GM21717 (cell line): ENCODE measurements around the gene KRT80.

ENCODE experiments used
- ATAC-seq: cut with Tn5 transposase; IDR thresholded peaks from one replicate; pipeline ENCODE4 v1.9.1; 2021; ENCODE audit warnings: mild to moderate bottlenecking, moderate library complexity; ENCODE audit not compliant: unreplicated experiment

KRT80 gene

DNA sequence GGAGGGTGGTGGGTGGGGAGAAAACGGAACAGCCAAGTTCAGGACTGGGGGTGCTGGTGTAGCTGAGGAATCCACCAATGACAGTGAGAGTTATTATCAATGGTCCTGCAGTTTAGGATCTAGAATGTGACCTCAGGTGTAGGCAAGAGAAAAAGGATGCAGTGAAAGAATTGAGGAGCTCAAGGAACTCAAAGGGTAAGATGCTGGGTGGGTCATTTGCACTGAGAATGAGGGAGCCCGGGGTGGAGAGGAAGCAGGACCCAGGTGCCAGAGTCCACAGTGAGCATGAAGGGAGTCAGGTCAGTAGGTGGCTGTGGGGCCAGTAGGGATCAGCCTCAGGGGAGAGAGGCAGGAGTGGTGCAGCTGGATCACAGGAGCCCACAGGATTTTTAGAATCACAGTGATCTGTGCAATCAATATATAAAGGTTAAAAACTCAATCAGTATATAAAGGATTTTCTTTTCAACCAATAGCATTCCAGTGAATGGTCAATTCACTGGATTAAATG is 38.1 kb upstream of the KRT80 start:
- ATAC-seq: no peak

- ATAC-seq: no peak
These were observed 37.1 kb upstream of the KRT80 start for GRCh38 chr12:52228931-52229330.

DNA sequence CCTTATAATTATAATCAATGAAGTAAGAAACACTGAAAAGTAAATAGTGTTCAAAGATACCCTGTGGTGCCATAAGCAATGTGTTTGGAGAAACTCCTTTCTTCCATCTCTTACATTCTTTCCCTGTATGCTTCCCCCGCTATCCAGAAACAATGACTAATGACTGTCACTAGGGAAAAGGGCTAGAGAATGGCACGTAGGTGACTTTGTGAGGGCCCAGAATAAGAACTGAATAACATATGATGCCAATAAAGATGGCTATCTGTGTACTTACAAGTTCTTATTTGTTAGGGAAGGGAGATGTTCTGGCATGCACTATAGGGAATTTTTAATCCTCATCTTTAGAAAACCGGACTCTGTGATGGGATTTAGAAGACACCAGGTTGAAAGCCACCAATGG is 36.6 kb upstream of the KRT80 start:
- no peak for ATAC-seq

GRCh38 chr12:52227606-52228166 is 35.9 kb upstream of the KRT80 start:
- no peak for ATAC-seq

DNA sequence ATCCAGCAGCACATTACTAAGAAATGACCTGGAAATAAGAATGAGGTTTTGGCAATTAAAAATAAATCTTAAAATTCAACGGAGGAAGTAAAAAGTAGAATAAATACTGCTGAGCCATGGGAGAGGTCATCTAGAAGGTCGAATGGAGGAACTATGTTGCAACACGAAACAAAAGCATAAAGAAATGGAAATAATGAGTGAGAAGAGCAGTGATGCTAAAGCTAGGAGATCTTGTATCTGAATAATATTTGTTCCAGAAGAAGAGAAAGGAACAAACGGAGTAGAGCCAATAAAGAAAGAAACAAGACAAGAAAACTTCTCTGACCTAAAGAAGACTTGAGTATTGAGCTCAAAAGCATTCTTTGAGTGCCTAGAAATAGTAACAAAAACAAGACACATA is 34.6 kb upstream of the KRT80 start:
- no peak for ATAC-seq

DNA sequence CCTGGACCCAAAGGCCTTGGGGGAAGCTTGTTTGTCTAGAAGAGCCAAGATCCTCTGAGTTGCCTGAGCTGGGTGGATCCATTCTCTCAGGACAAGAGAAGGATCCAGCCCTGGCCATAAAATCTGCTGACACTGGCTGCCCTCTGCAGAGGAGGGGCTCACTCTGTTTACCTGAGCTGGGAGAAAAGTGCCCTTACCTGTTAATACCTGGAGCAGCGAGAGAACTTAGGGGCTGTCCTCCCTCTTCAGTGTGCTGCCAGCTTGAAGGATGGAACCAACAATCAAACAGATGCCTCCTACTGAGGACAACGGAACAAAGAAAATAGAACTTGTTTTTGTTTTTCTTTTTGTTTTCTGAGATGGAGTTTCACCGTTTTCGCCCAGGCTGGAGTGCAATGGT is 33.9 kb upstream of the KRT80 start:
- ATAC-seq: no peak

GRCh38 chr12:52224151-52224550 is 32.3 kb upstream of the KRT80 start:
- ATAC-seq: no peak

DNA sequence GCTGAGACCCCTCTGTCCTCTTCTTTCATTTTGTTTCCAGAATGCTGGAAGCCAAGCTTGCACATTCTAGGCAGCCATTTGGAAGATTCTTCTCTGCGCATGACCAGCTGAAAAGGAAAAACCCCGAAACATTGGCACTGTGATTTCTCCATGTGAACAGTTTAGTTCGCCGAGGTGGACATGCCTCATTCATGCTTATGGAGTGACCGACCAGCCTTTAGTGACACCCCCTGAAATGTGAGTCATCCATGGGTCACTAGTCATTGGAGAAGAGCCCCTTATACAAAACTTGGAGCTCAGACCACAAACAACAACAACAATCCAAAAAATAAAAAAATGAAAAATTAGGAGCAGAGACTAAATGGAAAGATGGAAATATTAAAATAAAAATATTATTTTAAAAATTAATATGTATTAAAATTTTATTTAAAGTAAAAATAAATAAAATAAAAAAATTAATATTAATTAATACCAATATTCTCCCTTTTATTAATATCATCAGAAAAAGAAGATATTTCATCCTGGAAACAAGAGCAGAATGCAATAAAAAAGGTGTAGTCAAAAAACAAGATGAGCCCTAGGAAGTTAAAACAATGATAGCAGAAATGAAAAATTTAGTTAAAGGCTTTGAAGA is 31.7 kb upstream of the KRT80 start:
- no peak for ATAC-seq

GRCh38 chr12:52222692-52223091 is 30.9 kb upstream of the KRT80 start:
- no peak for ATAC-seq

DNA sequence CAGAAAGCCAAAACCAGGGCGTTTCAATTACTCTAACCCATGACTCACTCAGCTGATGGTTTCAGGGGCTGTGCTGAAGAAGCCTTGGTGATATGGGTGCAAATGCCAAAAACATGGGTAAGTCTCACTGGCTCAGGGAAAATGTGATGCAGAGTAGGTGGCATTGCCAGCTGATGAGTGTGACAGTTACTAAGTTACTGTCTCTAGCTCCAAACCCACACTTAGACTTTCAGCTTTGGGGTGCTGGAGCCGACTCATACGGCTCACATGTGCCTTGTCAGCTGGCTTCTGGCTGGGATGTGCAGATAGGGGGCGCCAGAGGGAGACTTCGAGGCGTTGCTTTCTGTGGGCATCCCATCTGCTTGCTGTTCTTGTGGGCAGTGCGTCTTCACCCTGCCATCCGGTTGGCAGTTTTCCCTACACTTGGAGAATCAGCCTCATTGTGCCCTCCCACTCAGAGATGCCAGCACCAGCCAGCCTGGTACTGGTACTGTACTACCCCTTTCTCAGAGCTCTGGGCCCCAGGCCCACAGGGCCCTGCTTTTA is 30.2 kb upstream of the KRT80 start:
- no peak for ATAC-seq

DNA sequence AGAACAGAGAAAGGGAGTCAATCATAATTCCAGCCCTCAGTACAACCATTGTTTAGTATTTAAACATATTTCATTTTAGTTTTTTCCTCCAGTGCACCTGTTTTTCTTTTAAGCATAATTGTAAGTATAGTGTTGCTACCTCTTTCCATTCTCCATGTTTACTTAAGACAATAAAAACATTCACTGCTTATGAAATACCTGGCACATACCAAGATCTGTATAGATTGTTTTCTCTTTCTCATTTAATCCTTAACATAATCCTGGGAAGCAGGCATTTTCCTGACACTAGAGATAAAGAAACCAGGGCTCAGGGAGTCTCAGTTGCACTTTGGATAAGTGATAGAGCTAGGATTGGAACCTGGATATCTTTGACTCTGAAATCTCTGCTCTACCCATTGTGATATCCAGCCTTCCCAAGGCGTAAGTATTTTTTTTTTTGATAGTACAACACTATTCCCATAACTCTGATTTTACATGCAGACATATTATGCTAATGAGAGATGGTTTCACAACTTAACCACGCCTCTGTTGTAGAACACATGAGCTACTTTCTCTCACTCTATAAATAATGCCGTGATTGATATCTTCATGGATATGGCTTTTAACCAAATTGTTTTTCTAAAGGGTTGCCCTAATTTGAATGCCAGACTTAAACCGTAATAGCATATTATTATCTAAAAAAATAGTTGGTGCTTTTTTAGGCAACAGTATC is 29.4 kb upstream of the KRT80 start:
- no peak for ATAC-seq

- no peak for ATAC-seq
These were observed 28.7 kb upstream of the KRT80 start for GRCh38 chr12:52220477-52220876.

DNA sequence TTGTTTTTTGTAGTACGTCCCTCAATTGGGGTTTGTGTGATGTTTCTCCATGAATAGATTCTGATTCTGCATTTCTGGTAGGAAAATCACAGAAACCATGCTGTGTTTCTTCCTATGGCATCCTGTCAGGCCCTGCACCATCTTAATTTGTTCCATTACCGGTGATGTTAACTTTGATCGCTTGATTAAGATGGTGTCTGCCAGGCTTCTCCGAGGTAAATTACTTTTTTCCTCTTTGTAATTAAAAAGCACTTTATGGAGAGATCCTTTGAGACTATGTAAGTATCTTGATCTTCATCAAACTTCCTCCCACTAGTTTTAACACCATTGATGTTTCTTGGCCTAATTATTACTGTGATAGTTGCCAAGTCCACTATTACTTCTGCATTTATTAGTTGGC is 26.2 kb upstream of the KRT80 start:
- no peak for ATAC-seq

DNA sequence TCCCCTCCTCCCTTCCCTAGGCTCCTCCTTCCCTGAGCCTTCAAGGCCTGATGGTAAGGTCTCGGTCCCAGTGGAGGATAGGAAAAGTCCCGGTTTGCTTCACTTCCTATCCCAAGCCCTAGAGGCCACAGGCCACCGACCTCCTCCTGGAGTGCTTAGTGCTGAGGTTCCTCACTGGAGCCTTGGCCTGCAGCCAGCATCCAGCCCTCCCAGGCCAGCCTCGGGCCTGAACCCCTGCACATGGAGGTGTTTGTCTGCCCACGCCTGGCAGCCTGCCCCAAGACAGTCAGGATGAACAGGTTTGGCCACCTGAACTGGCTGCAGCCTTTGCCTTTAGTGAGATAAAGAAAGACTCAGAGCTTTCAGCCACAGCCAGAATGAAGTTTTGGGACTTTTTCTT is 25.4 kb upstream of the KRT80 start:
- ATAC-seq: no peak

DNA sequence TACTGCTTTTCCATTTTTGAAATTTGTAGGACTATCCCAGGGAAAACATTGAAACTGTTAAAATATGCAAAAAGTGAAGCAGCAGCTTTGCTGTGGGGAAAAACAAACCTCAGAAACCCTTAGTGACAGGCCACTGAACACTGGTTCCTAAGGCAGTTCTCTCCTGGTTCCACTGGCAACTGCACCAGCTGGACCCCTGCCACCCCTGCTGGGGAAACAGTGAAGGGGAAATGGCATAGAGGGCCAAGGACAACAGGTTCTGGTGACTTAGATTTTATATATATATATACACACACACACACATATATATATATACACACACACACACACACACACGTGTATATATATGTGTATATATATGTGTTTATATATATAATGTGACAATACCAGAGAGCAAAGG is 25.0 kb upstream of the KRT80 start:
- no peak for ATAC-seq

DNA sequence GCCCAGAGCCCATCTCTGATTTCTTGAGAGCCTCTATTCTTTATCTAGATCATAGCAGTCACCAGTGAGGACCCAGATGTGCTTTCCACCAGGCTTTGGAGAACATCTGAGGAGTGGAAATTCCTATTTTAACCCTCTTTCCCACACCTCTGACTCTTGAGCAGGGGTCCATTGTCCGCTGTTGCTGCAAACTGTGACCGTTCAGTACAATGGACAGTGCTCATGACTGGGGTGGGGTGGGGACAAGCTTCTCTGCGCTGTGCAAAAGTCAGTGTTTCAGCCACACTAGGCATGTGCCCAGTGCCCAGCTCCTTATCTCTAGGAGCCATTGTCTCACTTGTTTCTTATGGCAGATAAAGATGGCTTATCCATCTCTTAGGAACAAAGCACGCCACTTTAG is 24.3 kb upstream of the KRT80 start:
- no peak for ATAC-seq

GRCh38 chr12:52215587-52216031 is 23.8 kb upstream of the KRT80 start:
- ATAC-seq: no peak

GRCh38 chr12:52214421-52214802 is 22.6 kb upstream of the KRT80 start:
- ATAC-seq: no peak

DNA sequence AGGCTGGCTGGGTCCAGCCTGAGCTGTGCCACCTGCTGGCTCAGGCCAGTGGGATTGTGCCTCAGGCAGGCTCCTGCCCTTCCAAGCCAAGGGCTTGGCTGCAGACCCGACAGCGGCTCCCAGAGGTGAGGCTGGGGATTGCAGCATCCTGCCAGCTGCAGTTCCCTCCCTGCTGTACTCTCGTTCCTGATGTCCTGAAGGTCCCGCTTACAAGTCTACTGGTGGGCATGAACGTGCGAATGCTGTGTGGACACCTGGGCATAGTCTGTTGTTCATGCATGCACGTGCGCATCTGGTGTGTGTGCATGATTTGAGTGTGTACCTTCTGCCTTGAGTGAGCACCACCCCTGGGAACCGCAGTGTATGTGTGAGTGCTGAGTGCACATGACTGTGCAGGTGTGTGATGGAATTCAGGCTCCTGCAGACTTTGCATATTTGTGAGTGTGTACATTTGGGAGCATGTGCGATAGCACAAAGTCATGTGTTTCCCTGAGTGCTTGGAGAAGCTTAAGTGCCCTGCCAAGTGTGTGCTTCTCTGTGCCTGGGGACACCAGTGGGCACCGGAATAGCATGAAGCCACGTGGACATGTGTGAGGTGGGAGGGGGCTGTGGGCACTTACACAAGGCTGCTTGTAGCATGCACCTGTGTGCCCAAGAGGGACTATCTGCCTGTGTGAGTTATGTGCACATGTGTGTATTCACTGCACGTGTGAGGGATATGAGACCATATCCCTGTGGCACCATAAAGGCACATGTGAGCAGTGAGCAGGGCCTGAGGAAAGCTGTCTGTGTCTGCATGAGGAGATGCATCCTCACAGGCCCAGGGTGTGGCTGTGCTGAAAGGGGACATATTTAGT is 22.0 kb upstream of the KRT80 start:
- ATAC-seq: peak; percentile 49

DNA sequence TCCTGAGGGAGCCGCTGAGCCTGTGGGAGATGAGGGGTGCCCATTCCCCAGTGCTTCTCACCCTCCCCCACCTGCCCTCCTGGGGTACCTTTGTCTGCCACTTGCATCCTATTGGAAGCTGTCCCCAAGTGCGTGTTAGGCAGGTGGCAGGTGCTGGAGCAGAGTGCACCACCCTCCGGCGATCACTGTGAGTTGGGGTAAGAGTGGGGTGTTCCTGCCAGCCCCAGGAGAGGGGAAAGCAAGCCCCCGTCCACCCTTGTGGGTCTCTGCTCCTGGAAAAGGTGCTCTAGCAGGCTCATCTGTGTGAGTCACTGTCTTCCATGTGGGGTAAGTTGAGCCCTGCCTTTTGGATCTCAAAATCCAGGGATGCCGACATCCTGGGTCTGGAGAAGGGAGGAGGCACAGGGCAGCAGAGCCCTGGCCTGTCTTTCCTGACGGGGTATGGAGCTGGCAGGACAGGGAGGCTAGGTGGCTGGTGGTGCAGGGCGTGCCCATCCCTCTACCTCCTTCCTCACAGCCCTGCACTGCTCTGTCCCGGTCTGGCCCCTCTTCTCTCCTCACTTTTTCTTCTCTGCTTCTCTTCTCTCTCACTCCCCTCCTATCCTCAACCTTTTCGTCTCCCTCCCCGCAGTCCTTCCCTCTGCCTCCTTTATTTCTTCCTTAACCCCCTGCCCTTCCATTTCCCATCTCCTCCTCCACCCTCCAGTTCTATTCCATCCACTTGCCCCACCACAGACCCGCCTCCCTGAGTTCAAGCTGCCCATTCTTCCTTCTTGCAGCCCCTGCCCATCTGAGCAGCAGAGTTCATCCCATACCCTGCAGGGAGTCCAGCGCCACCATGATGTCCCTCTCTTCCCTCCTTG is 21.1 kb upstream of the KRT80 start:
- no peak for ATAC-seq
